Measurements from ENCODE around the gene SLC24A3.
"Not testable (repeated sequence)": the region's sequence is repeated elsewhere in the genome, so short reads cannot be mapped to it uniquely, and the experiment has no call there.

The SLC24A3 gene

DNA sequence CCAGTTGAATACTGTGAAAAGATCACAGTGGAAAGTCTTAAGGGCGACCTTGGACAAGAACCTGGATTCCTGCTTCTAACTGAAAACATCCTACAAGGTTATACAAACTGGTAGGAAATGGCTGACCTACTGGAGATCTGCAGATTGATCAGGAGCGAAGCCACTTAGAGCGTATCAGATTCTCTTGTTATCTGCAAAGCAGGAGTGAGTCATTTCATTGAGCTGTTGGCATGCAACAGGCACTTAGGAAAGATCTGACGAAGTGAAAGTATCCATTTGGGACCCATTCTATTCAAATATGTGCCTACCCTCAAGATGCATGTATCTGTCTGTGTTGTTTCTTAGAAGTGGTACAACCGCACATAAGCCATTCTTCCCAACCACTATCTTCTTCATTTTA lies 414.5 kb downstream of the SLC24A3 start:
- DNase-seq (ENCODE audit: low read depth): no peak
- TF ChIP-seq, protein P1, sequence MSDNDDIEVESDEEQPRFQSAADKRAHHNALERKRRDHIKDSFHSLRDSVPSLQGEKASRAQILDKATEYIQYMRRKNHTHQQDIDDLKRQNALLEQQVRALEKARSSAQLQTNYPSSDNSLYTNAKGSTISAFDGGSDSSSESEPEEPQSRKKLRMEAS (IDR thresholded peaks at IDR 0.05; ENCODE audit: low read depth, low read length): no peak
- no peak for TF ChIP-seq MYC (IDR thresholded peaks at IDR 0.05; ENCODE audit: low read depth, low read length)
- TF ChIP-seq POLR2A (IDR thresholded peaks at IDR 0.05; ENCODE audit: extremely low read depth, insufficient read length): no peak
- TF ChIP-seq, protein P2, sequence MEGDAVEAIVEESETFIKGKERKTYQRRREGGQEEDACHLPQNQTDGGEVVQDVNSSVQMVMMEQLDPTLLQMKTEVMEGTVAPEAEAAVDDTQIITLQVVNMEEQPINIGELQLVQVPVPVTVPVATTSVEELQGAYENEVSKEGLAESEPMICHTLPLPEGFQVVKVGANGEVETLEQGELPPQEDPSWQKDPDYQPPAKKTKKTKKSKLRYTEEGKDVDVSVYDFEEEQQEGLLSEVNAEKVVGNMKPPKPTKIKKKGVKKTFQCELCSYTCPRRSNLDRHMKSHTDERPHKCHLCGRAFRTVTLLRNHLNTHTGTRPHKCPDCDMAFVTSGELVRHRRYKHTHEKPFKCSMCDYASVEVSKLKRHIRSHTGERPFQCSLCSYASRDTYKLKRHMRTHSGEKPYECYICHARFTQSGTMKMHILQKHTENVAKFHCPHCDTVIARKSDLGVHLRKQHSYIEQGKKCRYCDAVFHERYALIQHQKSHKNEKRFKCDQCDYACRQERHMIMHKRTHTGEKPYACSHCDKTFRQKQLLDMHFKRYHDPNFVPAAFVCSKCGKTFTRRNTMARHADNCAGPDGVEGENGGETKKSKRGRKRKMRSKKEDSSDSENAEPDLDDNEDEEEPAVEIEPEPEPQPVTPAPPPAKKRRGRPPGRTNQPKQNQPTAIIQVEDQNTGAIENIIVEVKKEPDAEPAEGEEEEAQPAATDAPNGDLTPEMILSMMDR (IDR thresholded peaks at IDR 0.05; ENCODE audit: low read depth, low read length): no peak
- H3K4me3 ChIP-seq (ENCODE audit: low read depth, low read length): no peak overlapping the region

DNA sequence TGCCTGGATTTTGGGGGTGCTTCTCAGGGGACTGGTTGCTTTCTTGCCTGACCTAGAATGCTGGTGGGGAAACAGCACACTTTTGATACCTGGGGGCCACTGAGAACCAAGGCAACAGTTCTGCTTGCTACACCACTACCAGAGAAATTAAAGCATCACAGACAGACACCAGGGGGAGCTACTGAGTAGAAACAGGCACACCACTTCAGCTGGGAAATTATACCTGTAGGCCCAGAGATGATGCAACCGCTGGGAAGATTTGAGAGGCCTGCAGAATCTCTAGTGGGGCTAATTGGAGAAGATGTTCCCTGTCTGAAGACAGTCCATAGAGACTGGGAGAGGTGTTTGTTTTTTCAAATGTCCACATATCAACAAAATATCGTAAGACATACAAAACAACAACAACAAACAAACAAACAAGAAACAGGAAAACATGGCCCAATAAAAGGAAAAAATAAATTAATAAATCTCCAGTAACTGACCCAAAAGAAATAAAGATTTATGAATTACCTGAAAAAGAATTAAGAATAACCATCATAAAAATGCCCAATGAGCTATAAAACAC lies 416.2 kb downstream of the SLC24A3 start:
- H3K4me3 ChIP-seq (ENCODE audit: low read depth, low read length): no peak overlapping the region
- TF ChIP-seq POLR2A (IDR thresholded peaks at IDR 0.05; ENCODE audit: extremely low read depth, insufficient read length): no peak
- TF ChIP-seq MYC (IDR thresholded peaks at IDR 0.05; ENCODE audit: low read depth, low read length): no peak
- TF ChIP-seq, protein P1 (IDR thresholded peaks at IDR 0.05; ENCODE audit: low read depth, low read length): no peak
- TF ChIP-seq, protein P2 (IDR thresholded peaks at IDR 0.05; ENCODE audit: low read depth, low read length): peak; percentile 70
- DNase-seq (ENCODE audit: low read depth): peak; percentile 70

DNA sequence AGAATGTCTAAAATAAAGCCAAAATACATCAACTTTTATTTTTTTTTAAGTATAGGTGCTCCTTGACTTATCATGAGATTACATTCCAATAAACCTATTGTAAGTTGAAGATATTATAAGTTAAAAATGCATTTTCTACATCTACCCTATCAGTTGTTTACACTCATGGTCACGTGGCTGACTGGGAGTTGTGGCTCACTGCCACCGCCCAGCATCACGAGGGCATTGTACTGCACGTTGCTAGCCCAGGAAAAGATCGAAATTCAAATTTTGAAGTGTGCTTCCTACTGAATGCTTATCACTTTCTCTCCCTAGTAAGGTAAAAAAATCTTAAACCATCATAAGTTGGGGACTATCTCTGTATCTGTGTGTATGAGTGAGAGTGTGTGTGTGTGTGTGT lies 419.0 kb downstream of the SLC24A3 start:
- H3K4me3 ChIP-seq (ENCODE audit: low read depth, low read length): no peak overlapping the region
- TF ChIP-seq, protein P1 (IDR thresholded peaks at IDR 0.05; ENCODE audit: low read depth, low read length): no peak
- TF ChIP-seq POLR2A (IDR thresholded peaks at IDR 0.05; ENCODE audit: extremely low read depth, insufficient read length) (no peak), MYC (IDR thresholded peaks at IDR 0.05; ENCODE audit: low read depth, low read length) (no peak)
- TF ChIP-seq, protein P2 (IDR thresholded peaks at IDR 0.05; ENCODE audit: low read depth, low read length): no peak
- no peak for DNase-seq (ENCODE audit: low read depth)

DNA sequence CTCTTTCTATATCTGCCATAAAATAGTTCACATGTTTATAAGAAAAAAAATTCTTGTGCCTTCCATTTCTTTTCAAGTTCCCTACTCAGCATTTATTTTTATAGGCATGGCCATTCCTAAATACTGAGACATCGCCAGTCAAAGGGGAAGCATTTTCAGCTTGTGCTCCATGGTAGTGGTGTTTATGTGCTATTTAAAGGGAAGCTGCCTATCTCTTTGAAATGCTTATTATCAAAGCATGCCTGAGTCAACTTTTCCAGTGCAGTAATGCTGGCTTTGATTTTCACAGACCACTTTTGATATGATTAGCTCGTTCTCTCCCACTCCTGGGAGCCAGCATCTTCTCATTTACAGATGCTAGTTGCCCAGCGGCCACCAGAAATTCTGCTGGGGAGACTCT lies 421.5 kb downstream of the SLC24A3 start:
- H3K4me3 ChIP-seq (ENCODE audit: low read depth, low read length): no peak overlapping the region
- no peak for DNase-seq (ENCODE audit: low read depth)
- TF ChIP-seq, protein P2 (IDR thresholded peaks at IDR 0.05; ENCODE audit: low read depth, low read length): no peak
- TF ChIP-seq, protein P1 (IDR thresholded peaks at IDR 0.05; ENCODE audit: low read depth, low read length): no peak
- TF ChIP-seq MYC (IDR thresholded peaks at IDR 0.05; ENCODE audit: low read depth, low read length) (no peak), POLR2A (IDR thresholded peaks at IDR 0.05; ENCODE audit: extremely low read depth, insufficient read length) (no peak)

DNA sequence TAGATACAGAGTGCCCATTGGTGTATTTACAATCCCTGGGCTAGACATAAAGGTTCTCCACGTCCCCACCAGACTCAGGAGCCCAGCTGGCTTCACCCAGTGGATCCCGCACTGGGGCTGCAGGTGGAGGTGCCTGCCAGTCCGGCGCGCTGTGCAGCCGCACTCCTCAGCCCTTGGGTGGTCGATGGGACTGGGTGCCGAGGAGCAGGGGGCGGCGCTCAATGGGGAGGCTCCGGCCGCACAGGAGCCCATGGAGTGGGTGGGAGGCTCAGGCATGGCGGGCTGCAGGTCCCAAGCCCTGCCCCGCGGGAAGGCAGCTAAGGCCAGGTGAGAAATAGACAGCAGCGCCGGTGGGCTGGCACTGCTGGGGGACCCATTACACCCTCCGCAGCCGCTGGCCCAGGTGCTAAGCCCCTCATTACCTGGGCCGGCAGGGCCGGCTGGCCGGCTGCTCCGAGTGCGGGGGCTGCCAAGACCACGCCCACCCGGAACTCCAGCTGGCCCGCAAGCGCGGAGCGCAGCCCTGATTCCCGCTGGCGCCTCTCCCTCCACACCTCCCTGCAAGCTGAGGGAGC lies 427.1 kb downstream of the SLC24A3 start:
- DNase-seq (ENCODE audit: low read depth); H3K4me3 ChIP-seq (ENCODE audit: low read depth, low read length): not testable (repeated sequence)

DNA sequence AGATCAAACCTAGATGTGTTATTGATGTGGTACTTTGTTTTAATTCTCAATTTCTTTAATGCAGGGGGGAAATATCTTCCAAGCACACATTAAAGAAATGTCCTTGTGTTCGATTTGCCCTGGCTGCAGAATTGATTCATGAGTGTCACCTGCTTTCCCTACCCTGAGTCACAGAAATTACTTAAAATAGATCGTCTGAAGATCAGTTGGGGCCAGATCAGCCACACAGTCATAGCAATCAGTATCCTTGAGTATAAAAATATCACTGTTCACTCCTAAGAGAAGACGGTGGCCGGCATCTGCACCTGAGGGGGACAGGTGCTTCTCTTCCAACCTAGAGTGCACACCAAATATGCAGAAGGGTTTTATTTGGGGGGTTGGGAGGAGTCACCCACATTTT lies 430.4 kb downstream of the SLC24A3 start:
- DNase-seq (ENCODE audit: low read depth): no peak
- H3K4me3 ChIP-seq (ENCODE audit: low read depth, low read length): no peak overlapping the region
- no peak for TF ChIP-seq MYC (IDR thresholded peaks at IDR 0.05; ENCODE audit: low read depth, low read length)
- TF ChIP-seq, protein P1 (IDR thresholded peaks at IDR 0.05; ENCODE audit: low read depth, low read length): no peak
- TF ChIP-seq, protein P2 (IDR thresholded peaks at IDR 0.05; ENCODE audit: low read depth, low read length): no peak
- no peak for TF ChIP-seq POLR2A (IDR thresholded peaks at IDR 0.05; ENCODE audit: extremely low read depth, insufficient read length)

Data from NB4 (cell line).